Colon (tissue), 2 donors: ENCODE results near the gene CCDC175.

ENCODE experiments used
- FAIRE-seq: peaks from 2 replicates; lab custom pipeline; 2012; peaks lifted over from hg19 to GRCh38; lab: Jason Lieb, UNC
- donor health status: control.
- donor health status: control.

CCDC175 gene

DNA sequence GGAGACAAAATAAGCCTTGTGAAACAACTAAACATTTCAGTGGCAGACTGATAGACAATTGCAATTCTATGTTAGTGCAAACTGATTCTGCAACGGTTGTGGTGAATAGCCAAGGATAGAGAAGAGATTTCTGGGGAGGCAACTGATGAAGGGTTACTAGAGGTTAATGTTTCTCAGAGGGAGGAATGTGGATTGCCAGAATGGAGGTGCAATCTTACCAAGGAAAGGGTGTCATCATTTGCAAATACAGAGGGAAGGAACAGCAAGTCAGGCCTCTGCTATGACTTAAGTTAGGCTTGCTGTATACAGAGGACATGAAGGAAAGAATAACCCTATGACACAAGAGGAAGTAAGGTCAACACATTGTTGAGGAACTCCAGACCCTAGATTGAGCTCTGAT lies 35.8 kb downstream of the CCDC175 start:
- no peak for FAIRE-seq

DNA sequence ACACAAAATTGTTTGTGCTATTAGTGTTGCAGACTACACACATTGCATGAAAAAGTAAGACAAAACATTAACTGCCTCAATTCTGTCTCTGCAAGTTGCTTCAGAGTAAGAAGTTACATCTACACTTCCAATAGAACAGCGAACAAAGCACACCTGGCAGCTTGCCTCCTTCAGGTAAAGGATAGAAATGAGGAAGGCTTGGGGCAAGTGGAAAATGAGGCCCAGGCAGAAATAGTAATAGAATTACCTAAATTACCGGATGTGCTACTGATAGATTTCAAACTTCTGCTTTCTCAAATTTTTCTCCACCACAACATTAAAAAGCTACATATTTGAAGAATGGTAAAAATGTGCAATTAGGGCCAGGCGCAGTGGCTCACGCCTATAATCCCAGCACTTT lies 37.7 kb downstream of the CCDC175 start:
- no peak for FAIRE-seq

DNA sequence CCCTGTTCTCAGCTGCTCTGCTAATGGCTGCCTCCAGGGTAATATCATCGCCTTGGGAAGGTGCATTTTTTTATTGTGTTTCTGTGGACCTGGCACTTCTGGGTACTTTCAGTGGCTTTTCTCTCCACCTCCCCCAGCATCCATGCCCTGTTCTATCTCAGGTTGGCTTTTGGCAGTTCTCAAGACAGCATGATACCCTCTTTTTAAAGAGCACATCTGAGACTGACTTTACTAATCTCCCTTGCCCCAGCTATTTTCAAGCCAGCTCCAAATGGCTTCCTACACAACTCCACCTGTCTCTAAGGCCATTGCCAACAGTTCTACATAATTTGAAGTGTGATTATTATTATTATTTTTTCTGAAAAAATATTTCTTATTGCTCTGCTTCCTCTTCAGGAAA lies 39.1 kb downstream of the CCDC175 start:
- FAIRE-seq: no peak

DNA sequence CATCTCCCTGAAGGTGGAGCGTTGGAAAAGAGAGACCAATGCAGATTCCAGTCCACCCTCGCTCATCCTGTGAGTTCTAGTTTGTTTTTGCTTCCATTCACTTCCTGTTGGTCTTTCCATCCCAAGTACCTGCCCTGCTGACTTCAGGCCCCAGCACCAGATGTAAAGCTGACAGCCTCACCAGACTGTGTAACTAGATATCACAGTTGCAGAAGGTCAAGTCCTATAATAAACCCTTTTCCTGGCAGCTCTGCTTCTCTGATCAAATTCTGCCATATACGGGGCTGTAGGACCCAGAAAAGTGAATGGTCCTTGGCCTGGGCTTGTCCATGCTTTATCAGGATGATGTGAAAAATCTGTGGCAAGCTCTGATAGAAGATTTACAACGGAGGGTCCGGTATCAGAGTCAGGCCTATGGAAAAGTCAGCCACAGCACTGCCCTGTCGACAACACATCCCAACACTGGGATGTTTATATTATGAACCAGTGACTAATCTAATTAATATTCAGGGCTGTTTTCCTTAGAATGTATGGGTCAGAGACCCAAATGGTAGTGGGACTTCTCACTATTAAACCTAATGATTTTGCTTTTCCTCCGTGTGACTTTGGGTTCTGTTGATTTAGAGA lies 42.1 kb downstream of the CCDC175 start:
- no peak for FAIRE-seq

DNA sequence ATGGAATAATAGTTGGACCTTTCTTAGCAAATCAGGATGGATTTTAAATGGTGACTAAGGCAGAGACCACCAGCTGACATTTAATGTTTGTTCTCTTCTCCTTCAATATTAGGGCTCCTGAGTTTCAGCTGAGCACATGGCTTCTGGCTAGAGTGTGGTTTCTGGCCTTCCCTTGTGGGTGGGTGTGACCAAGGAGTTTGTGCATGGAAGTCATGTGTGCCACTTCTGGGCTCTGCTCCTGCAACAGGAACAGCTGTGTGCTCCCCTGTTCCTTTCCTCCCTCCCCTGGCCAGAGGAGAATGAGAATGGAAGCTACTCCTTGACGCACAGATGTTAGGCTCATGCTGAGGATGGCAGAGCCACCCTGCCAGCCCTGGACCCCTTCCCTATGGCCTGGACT lies 44.2 kb downstream of the CCDC175 start:
- no peak for FAIRE-seq

DNA sequence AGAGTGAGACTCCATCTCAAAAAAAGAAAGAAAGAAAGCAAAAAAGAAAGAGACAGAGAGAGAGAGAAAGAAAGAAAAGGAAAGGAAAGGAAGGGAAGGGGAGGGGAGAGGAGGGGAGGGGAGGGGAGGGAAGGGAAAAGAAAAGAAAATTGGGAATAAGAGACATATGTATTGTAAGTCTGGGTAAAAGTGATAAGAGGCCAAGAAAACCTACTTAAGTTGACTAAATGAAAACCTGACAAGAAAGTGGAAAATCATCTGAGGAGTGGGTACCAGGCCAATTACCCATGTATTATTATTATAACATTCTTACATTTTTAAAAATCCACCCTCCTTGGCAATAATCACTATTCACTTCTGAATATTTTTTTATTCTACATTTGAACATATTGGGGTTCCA lies 46.3 kb downstream of the CCDC175 start:
- no peak for FAIRE-seq

DNA sequence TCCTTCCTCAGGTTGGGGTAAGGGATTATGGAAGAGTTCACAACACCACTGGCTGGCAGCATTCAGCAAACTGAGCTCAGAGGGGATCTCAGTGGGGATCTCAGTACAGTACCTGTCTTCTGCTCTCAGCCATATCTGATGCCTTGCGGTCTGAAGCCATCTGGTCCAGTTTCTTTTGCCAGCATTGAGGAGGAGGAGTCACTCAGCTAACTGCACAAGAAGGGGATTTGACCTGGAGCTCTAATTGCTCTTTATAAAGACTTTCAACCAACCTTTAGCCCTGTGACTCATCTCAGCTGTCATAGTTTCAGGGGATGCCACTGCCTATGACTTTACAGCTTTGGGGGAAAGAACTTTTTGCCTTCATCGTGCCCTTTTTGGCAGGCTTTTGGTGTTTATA lies 47.4 kb downstream of the CCDC175 start:
- no peak for FAIRE-seq

DNA sequence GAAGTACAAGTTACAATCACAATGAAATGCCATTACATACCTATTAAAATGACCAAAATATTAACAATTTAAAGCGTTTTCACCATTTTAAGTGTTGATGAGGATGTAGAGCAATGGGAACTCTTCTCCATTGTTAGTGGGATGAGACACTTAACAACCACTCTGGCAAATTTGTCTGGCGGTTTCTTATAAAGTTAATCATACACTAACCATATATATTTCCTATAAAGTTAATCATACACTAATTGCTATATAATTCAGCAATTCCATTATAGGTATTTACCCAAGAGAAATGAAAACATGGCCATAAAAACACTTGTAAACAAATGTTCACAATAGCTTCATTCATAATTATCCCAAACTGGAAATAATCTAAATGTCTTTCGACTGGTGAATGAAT lies 56.4 kb downstream of the CCDC175 start:
- no peak for FAIRE-seq

DNA sequence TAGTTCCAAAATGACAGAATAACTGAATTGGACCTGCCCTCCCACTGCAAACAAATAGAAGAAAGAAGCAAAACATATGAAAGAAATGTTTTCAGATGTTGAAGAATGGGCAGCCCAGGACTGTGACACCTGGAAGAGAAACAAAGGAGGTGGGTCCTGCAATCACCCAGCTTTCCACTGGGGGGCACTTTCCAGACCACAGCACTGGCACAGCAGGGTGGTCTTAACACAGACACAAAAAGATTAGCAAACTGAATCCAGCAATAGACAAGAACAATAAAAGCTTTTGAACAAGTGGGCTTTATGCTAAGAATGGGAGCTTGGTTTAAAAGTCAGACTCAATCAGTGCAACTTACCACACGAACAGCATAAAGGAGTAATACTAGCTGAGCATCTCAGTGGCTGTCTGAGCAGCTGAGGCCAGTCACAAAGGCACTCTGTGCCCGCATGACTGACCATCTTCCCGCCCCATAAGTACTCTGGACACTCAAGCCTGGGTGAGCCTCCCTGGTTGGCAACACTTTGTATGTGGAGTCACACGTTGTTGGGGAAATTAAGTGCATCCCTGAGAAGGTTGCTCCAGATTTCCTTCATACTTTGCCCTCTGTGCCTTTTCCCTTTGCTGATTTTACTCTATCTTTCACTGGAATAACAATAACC lies 64.6 kb downstream of the CCDC175 start:
- no peak for FAIRE-seq

DNA sequence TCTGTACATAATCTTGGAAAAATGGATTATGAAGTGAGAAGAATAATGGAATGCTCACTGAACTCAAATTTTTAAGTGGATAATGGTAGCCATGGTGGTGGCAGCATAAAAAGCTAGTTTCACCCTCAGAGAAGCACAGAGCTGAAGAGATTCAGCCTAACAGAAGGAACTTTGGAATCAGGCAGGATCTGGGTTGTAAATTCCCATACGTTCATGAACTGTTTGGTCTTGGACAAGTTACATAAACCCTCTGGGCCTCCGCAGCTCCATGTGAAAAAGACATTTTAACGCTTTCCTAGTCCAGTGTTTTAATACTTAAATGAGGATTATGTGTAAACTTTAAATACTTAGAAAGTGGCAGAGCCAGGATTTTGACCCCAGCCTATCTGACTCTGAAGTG lies 65.6 kb downstream of the CCDC175 start:
- FAIRE-seq: no peak

DNA sequence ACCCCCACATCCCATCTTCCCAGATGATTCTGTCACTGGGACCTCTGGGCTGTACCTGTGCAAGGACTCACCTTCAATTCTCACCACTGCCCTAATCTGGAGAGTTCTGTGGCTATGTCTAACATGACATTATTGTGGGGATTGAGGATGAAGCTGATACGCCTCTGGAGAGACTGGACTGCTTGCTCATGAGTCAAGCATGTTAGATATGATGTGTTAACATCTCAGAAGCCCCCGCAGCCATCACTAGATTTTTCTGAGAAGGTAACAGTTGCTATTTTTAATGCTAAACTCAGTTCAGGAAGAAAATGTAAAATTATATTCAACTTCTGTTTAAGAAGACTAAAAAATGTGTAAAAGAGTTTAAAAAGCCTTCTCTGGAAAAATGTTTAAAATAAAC lies 66.6 kb downstream of the CCDC175 start:
- FAIRE-seq: no peak

DNA sequence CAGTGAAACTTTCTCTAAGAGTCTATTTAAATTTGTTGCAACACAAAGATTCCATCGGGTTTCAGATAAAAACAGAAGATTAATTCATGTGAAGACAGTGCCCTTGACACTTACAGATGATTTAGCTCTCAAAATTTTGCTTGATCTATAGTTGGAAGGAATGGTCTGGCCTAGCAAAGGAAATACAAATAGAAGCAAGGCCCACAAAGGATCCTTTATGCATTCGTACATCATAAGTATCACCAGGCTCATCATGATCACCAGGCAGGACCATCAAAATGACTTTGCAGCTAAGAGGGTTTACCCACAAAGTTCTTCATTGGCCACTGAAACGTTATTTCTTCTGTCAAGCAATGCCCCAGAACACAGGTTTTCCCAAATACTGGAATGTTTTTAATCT lies 67.5 kb downstream of the CCDC175 start:
- no peak for FAIRE-seq

DNA sequence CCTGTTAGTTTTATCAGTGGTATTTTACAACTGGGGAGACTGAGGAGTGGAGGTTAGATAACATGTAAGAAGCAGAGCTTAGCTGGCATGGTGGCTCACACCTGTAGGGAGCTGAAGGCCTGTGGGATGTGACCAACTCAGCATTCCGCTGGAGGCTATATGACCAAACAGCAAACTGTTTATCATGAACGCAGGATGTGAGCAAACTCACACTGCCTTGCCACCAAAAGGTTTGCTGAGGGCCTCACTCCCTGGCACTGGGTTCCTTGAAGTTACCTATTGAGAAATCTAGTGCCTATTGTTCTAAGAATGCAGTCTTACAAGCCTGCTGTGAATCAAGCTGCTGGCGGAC lies 68.9 kb downstream of the CCDC175 start:
- FAIRE-seq: no peak

DNA sequence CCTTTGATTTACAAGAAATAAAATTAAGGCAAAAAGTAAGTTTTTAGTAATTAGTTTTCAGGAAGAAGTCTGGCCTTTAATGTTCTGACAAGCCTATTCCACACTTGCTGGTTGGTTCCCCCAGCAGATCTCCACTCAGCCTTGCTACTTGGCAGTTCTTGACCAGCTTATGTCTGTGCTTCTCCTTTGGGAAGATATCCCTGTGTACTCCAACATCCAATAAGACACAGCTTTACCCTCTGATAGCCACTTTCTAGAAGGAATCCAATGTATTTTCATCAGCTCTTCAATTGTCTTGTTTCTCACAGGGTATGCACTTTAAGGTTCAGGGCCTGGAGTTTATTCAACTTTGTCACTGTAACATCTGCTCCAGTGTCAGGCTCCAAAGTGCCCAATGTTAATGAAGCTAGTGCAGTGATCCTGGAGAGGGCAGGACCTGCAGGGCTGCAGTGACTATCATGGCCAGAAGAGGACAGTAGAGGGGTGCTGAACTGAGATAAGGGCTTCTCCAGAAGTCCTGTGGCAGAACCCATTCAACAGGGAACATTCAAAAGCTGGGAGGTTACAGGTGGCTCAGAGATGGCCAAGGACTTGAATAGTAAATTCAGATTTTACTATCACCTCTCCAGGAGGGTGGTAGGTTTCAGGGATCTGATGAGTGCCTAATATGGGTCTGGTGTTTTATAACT lies 69.4 kb downstream of the CCDC175 start:
- FAIRE-seq: no peak

DNA sequence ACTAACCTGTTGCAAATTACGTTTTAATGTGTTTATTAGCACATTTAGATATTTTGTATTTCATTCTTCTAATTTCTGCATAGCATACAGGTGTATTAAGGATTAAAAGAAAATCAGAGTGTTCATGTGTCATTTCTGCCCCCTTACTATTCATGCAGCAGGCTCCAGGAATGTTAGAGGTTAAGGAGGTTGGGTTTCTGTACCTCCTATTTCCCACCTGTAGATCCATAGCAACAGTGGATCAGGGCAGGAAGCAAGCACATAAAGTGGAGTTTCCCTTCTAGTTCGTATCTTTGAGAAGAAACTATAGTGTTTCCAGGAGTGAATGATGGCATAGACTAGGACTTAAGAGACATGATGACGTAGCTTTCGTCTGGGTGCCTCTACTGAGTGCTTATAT lies 73.4 kb downstream of the CCDC175 start:
- no peak for FAIRE-seq

DNA sequence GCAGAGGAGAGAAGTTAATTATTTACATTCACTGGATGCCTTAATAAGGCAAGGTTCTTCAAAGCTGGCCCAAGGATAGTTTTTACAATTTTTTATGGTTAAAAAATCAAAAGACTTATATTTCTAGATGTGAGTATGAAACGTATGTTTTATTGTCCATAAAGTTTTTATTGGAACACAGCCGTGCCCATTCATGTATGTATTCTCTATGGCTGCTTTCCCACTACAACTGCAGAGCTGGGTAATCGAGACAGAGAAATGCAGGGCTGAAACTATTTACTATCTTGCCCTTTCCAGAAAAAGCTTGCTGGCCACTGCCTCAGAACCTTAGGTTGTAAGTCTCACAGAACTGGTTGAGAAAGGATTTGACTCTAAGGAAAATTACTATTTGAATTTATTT lies 75.9 kb downstream of the CCDC175 start:
- FAIRE-seq: no peak

DNA sequence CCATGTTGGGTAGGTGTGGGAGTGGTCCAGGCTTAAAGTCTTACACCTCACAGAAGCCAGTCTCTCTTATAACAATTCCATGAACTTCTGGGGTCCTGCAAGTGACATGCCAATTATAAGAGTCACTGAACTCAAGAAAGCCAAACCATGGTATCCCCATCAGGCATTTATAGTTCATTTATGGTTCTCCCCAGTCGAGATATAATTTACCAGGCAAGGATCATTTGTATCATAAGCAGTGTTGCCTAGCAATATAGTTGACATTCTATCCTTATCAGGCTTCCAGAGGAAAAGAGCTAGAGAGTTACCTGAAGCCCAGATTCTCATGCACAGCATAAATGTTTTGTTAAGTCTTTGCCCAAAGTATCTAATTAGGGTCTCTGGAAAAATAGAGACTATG lies 84.2 kb downstream of the CCDC175 start:
- no peak for FAIRE-seq

DNA sequence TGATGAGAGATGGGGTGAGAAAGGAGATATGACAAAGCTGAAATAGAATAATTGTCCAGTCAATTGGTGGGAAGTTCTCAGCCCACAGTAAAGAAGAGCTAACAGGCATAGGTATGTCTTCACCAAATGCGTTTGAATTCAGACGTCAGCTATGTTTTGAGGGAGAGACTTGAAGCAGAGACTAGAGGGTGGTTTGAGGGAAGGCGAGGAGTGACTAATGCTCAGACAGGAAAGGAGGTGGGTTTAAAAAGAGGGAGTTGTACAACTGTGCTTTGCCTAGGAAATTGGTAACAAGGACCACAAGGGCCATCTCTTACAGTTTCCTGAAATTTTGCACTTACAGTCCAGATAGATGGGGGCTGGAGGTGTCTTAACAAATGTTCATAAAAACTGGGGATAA lies 85.9 kb downstream of the CCDC175 start:
- no peak for FAIRE-seq

DNA sequence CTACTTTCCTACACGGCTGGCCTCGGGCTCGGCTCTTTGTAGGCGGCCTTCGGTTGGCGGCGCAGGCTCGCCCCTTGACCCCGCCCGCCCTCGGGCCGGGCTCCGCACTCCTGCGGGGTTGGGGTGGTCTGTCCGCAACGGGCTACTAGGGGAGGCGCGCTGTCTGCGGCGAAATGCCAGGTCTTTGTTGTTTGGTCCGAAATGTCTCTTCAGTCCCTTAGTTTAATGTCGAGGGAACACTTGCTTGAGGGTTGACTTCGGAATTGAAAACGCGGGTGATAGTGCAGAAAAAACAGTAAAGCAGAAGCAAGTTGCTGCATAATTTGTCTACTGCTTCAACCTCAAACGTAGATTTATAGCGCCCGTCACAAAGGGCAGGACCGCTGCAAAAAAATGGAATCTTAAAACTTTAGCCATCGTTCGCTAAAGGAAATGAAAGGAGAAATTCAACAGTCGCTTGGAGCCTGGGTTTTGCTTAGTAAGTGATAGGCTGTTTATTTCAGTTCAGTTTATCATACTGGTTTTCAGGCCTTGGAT lies 91.9 kb downstream of the CCDC175 start:
- no peak for FAIRE-seq

DNA sequence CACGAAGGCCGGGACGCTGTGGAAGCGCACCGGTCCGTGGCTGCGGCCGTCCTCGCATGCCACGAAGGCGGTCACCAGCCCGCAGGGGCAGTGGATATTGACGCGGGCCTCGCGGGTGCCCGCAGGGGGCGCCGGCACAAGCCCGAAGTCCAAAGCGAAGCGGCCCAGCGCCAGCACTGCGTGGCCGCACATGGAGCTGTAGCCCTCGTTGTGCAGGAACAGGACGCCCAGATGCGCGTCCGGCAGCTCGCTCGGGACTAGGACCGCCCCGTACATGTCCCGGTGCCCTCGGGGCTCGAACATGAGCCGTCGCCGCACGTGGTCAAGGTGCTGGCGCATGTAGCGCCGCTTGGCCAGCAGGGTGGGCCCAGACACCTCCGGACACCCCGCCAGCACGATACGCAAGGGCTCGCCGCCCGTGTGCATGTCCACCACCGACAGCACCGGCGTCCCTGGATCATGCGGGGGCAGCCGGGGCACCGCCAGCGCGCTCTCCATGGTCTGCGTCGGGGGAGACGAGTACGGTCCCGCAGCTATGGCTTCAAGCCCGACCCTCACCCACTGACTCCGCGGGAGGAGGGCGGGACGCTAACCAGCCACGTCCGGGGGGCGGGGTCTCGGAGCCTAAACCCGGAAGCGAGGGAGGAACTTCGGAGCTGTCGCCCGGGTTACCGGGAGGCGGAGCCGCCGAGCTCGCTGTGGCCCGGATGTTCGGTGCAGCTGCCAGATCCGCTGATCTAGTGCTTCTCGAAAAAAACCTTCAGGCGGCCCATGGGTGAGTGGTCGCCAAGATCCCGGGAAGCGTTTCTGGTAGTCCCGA lies 92.6 kb downstream of the CCDC175 start, which contains the start of the genes JKAMP and L3HYPDH:
Gene JKAMP, plus strand, starts transcription at position 699 of the 820 bp plus-strand sequence. Its CDS starts 73 bp downstream, at position 772.
Gene L3HYPDH, minus strand, starts transcription at position 590 of the 820 bp plus-strand sequence. Its CDS starts 92 bp downstream, at position 498.
- FAIRE-seq: no peak

DNA sequence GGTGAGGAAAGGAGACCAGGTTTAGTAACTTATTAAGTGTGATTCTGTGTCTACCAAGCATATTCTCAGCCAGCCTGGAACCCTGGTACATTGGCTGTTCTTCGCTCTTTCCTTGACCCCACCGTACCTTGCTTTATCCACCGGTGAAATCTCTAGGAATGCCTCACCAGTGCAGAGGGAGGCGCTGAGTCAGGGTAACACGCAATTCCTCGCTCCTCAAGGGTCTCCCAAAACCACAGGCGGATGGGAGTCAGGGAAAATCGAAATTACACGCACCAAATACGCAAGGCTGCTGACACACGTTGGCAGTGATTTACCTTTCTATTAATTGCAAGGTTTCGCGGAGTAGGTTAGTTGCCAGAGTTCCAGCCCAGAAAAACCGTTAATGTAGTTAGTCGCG lies 93.2 kb downstream of the CCDC175 start:
- no peak for FAIRE-seq

DNA sequence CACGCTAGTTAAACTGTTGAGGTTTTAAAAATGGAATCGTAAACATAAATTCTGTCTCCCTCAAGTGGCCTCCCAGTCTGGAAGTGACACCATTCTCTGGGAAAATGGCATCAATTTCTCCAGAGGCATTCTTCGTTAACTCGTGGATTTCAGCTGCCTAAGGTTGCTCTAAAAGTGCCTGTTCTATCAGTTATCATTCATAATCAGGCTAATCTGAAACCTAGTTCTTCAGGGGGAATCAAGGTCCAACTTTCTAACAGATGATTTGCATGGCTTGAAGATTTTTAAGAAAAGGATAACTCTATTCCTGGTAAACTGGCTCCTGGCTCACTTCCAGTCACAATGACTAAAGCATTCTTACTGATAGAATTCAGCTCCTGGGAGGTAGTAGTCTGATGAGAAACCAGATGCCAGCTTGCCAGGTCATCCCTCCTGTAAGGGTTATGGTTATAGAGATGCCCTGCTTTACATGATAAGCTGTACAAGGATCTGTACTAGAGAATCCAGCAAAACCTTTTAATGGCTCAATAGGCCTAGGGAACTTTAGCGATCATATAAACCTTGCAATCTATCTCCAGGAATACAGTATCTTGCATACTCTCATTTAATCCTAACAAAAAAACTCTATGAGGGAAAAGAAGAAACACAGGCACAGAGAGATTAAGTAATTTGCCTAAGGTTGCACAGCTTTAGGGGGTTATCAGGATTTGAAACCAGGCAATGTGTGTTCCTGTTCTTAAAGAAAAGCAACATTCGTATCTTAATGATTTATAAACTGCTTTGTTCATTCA lies 93.9 kb downstream of the CCDC175 start:
- FAIRE-seq: no peak
